Endometrial microvascular endothelial cells (primary cell): ENCODE results near the gene REC114. TPM values are rescaled to one million over a fixed set of nuclear protein-coding genes. Genes with fewer than 3 reads are reported as not detected.
"Not testable (repeated sequence)": the region's sequence is repeated elsewhere in the genome, so short reads cannot be mapped to it uniquely, and the experiment has no call there.

Experiments
- in situ Hi-C: cut with HindIII; loops from 2 replicates; pipeline ENCODE4 v1.10.0; 2017; ENCODE audit warnings: low sequenced_read_pairs, low pct_unique_long_range_greater_than_20kb; ENCODE audit errors: inconsistent ontology term
- total RNA-seq: library from RNA; depleted of rRNA; stranded (reverse); fragments of >200 nt; gene quantifications from one replicate; pipeline ENCODE4 v1.2.3, GENCODE V29; 2015; ENCODE audit errors: inconsistent ontology term

The REC114 gene
- total RNA-seq, 1 donor from 2014 or later = not detected

- in situ Hi-C loops = no loop called here
These were observed 74.6 kb downstream of the REC114 start for GRCh38 chr15:73517566-73517965.

- in situ Hi-C loops = no loop called here
These were observed 75.4 kb downstream of the REC114 start for GRCh38 chr15:73518180-73518862.

GRCh38 chr15:73518876-73519733, 76.1 kb downstream of the REC114 start:
- in situ Hi-C loops = no loop called here

- in situ Hi-C loops = no loop called here
These were observed 79.0 kb downstream of the REC114 start for GRCh38 chr15:73522011-73522410.

GRCh38 chr15:73524919-73525318, 82.0 kb downstream of the REC114 start:
- in situ Hi-C loops = no loop called here

- in situ Hi-C loops = no loop called here
These were observed 84.6 kb downstream of the REC114 start for GRCh38 chr15:73527598-73527997.

- in situ Hi-C loops = no loop called here
These were observed 87.7 kb downstream of the REC114 start for GRCh38 chr15:73530649-73531048.

- in situ Hi-C loops = no loop called here
These were observed 95.2 kb downstream of the REC114 start for GRCh38 chr15:73538123-73538522.

GRCh38 chr15:73538563-73539211, 95.7 kb downstream of the REC114 start:
- in situ Hi-C loops = no loop called here

- in situ Hi-C loops = no loop called here
These were observed 96.5 kb downstream of the REC114 start for GRCh38 chr15:73539212-73540128.

- in situ Hi-C loops = no loop called here
These were observed 97.2 kb downstream of the REC114 start for GRCh38 chr15:73540161-73540560.

GRCh38 chr15:73541479-73541878, 98.5 kb downstream of the REC114 start:
- in situ Hi-C loops = no loop called here

- in situ Hi-C loops = not testable (repeated sequence)
These were observed 106.0 kb downstream of the REC114 start for GRCh38 chr15:73548925-73549324.

GRCh38 chr15:73550190-73550589, 107.2 kb downstream of the REC114 start:
- in situ Hi-C loops = no loop called here

GRCh38 chr15:73555080-73555479, 112.1 kb downstream of the REC114 start:
- in situ Hi-C loops = no loop called here

- in situ Hi-C loops = no loop called here
These were observed 115.6 kb downstream of the REC114 start for GRCh38 chr15:73558529-73558928.

GRCh38 chr15:73560501-73561117, 117.6 kb downstream of the REC114 start:
- in situ Hi-C loops = no loop called here

- in situ Hi-C loops = no loop called here
These were observed 121.3 kb downstream of the REC114 start for GRCh38 chr15:73564255-73564654.
